Stimulated activated CD4-positive, alpha-beta T cell treated with anti-CD3 and anti-CD28 coated beads, Interleukin-2, amount 100 ng/mL, for 4 hours (primary cell): ENCODE data around the gene MDM2.
A peak's percentile ranks its signal among the peaks of the same experiment; 100 is the strongest.
"Not testable (repeated sequence)": the region's sequence is repeated elsewhere in the genome, so short reads cannot be mapped to it uniquely, and the experiment has no call there.

Source experiments
- DNase-seq: peaks from one replicate; pipeline ENCODE4 v3.0.0-alpha.2; 2020; ENCODE audit warnings: low read depth

Gene MDM2

GRCh38 chr12:68806488-68807237 lies 1.3 kb upstream of the MDM2 start:
- no peak for DNase-seq

GRCh38 chr12:68807274-68807575 lies 752 bp upstream of the MDM2 start:
- not testable (repeated sequence) for DNase-seq

- DNase-seq, result peak; percentile 24
Observed at GRCh38 chr12:68808388-68809189, 612 bp downstream of the MDM2 start.

GRCh38 chr12:68809190-68810026 lies 1.4 kb downstream of the MDM2 start:
- no peak for DNase-seq

DNA sequence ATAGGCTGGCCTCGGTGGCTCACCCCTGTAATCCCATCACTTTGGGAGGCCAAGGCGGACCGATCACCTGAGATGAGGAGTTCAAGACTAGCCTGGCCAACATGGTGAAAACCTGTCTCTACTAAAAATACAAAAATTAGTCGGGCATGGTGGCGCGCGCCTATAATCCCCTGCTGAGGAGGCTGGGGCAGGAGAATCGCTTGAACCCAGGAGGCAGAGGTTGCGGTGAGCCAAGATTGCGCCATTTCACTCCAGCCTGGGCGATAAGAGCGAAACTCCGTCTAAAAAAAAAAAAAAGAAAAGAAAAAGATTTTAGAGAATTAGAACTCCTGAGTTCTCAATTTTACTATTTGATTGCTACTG lies 2.0 kb downstream of the MDM2 start:
- DNase-seq, result not testable (repeated sequence)

DNA sequence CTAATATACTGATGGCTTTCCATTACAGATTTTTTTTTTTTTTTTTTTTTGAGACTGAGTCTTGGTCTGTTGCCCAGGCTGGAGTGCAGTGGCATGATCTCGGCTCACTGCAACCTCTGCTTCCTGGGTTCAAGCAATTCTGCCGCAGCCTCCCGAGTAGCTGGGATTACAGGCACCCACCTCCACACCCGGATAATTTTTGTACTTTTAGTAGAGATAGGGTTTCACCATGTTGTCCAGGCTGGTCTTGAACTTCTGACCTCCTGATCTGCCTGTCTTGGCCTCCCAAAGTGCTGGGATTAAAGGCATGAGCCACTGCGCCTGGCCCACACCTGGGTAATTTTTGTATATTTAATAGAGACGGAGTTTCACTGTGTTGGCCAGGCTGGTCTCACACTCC lies 3.6 kb downstream of the MDM2 start:
- not testable (repeated sequence) for DNase-seq

- no peak for DNase-seq
Observed at GRCh38 chr12:68812553-68813241, 4.7 kb downstream of the MDM2 start.

- DNase-seq, result no peak
Observed at GRCh38 chr12:68813242-68813593, 5.2 kb downstream of the MDM2 start.

- no peak for DNase-seq
Observed at GRCh38 chr12:68814490-68815231, 6.7 kb downstream of the MDM2 start.

DNA sequence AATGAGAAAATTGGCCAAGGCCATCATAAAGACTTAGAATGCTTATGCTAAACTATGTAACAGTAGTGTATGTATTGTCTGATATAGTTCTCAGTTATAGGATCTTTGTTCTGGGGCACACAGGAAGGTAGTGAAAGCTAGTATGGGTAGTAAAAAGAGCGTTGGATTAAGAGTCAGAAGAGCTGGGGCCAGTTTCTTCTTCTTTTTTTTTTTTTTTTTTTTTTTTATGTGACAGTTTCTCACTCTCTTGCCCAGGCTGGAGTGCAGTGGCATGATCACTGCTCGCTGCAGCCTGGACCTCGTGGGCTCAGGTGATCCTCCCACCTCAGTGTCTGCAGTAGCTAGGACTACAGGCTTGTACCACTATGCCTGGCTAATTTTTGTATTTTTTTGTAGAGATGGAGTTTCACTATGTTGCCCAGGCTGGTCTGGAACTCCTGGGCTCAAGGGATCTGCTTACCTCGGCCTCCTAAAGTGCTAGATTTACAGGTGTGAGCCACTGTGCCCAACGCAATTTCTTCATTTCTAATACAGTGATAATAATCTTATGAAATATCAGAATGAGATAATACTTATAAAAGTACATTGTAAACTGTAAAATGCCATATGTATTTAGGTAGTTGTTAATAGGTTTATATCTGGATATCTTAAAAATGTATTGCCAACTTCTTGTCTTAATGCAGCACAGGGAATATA lies 7.4 kb downstream of the MDM2 start:
- DNase-seq, result no peak

DNA sequence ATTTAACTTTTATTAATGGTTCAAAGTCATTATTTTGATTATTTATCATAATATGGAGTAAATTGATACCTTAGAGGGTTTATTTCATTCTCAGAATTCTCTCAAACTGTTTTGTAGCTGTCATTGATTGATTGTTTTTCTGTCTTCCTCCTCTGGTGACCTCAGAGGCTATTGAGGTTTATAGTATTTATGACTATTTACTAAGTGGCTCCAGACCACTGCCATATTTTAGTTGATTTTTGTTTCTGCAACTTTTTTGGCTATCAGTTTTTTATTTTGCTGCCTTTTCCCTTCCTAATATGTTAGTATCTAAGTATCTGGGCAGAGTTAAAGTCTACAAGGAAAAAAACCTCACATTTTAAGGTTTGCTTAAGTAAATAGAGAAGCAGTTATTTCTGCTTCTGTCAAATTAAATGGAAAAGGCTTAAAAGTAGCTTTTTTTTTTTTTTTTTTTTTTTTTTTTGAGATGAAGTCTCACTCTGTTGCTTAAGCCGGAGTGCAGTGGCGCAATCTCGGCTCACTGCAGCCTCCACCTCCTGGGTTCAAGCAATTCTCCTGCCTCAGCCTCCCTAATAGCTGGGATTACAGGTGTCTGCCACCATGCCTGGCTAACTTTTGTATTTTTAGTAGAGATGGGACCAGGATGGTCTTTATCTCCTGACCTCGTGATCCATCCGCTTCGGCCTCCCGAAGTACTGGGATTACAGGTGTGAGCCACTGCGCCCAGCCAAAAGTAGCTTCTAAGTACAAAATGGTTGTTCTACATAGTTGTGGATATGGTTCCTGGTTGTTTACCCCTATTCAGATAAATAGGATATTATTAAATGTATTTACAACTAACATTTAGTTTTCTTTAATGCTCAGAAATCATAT lies 8.2 kb downstream of the MDM2 start:
- DNase-seq, result no peak

- DNase-seq, result not testable (repeated sequence)
Observed at GRCh38 chr12:68819481-68819880, 11.5 kb downstream of the MDM2 start.

- DNase-seq, result no peak
Observed at GRCh38 chr12:68821357-68822188, 13.6 kb downstream of the MDM2 start.

DNA sequence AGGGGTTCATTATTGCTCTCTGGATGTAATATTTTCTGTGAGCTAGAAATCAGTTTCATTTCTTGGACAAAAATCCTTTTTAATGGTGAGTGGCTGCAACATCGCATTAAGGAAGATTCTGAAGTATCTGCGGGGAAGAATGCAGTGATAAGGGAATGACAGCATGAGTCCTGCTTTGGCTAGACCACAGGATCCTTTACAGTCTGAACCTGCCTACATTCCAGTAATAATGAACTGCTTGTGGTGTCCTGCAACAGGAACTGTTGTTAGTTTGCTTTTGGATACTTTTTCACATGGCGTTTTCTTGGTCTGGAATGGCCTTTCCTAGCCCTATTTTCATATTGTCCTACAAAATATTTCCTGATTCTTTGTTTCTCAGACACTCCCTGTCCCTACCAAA lies 15.7 kb downstream of the MDM2 start:
- DNase-seq, result no peak

DNA sequence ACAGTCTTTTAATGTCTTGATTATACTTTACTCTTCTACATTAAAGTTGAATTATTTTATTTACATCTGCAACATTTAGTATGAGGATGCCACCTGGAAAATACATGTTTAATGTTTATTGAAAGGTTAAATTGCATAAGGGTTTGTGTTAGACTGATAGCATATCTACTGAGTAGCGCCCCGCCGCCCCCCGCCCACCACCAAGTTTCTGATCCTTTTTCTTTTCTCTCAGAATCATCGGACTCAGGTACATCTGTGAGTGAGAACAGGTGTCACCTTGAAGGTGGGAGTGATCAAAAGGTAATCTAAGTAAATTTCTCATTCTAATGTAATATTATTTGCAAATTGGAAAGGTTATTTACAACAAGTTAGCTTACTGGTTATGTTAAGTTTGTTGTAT lies 16.2 kb downstream of the MDM2 start:
- no peak for DNase-seq

GRCh38 chr12:68824597-68825250 lies 16.7 kb downstream of the MDM2 start:
- no peak for DNase-seq

DNA sequence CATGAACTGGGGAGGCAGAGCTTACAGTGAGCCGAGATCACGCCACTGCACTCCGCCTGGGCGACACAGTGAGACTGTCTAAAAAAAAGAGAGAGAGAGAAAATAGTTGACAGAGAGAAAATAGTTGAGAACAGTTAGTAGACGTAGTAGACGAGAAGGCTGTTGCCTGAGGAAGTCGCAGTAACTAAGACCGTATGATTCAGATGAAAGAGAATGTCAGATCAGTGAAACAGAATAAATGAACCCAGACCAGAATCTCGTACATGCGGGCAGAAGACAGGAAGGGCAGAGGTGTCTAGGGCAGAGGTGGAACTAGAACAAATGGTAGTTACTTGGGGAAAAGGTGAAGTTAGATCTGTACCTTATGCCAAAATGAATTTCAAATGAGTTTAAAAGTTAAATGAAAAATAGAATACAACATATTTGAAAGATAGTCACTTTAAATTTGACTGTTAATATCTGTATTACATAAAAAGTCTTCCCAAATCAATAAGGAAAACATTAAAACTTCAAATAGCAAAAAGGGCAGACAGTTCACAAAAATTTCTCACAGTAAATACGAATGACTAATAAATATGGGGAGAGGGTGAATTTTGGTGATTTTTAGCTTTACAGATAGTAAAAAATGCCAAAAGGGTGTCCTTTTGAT lies 17.7 kb downstream of the MDM2 start:
- no peak for DNase-seq
